ENCODE measurements around the gene VCX3A.

DNA sequence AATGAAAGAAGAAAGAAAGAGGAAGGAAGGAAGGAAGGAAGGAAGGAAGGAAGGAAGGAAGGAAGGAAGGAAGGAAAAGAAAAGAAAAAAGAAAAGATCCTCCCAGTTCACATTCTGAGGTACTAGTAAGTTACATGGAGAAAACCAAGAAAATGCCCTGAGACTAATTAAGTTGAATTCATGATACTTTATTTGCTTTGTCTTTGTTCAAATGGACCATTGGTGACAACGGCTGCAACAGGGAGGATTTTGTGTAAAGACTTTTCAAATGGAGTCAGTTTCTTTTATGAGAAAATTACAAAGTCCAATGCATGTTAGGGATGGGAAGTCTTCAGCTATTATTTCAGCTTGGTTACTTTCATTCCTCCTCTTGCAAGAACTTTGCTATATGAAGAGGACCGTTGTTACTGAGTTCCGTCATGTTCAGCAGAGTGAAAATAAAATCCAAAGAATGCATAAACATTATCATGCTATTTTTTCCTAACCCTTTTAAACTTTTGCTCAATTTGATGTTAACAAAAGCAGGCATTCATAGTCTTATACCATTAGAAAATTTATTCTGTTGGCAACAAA lies 8.3 kb downstream of the VCX3A start:
- TF ChIP-seq, protein P1, sequence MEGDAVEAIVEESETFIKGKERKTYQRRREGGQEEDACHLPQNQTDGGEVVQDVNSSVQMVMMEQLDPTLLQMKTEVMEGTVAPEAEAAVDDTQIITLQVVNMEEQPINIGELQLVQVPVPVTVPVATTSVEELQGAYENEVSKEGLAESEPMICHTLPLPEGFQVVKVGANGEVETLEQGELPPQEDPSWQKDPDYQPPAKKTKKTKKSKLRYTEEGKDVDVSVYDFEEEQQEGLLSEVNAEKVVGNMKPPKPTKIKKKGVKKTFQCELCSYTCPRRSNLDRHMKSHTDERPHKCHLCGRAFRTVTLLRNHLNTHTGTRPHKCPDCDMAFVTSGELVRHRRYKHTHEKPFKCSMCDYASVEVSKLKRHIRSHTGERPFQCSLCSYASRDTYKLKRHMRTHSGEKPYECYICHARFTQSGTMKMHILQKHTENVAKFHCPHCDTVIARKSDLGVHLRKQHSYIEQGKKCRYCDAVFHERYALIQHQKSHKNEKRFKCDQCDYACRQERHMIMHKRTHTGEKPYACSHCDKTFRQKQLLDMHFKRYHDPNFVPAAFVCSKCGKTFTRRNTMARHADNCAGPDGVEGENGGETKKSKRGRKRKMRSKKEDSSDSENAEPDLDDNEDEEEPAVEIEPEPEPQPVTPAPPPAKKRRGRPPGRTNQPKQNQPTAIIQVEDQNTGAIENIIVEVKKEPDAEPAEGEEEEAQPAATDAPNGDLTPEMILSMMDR (IDR thresholded peaks at IDR 0.05), result no peak
- no peak for TF ChIP-seq EZH2 (IDR thresholded peaks at IDR 0.05; ENCODE audit: borderline replicate concordance, insufficient read depth, low read depth, low read length, poor library complexity, severe bottlenecking)
